Measurements from ENCODE around the gene COL8A1. TPM values are rescaled to one million over a fixed set of nuclear protein-coding genes. Genes with fewer than 3 reads are reported as not detected.

COL8A1 gene
- total RNA-seq, 2 experiments from 2014 or later, result 0.07 TPM; not detected in 1

- H3K36me3 Mint-ChIP-seq (ENCODE audit: low read depth), result no peaks in the 10 kb centered on the region
- H3K9me3 Mint-ChIP-seq, result no peaks in the 10 kb centered on the region
- H3K27ac Mint-ChIP-seq, result no peak overlapping the region
- CTCF ChIA-PET, result interaction anchor here (1.2 kb wide), 1 partner anchor 31 kb away, joined by 4 read pairs; no protein-coding TSS in a partner anchor
- H3K4me1 Mint-ChIP-seq, result no peaks in the 10 kb centered on the region
- DNase-seq, result no peak
- H3K27me3 Mint-ChIP-seq, result peaks cover 26% of the 10 kb centered on the region
- H3K4me3 Mint-ChIP-seq, result no peak overlapping the region
- POLR2A ChIA-PET, result no interaction called here
These were observed 6.4 kb downstream of the COL8A1 start for GRCh38 chr3:99644746-99645145.

GRCh38 chr3:99645277-99646106 is 7.1 kb downstream of the COL8A1 start:
- Mint-ChIP-seq H3K9me3 (no peaks in the 10 kb centered on the region), H3K4me1 (no peaks in the 10 kb centered on the region), H3K36me3 (ENCODE audit: low read depth) (no peaks in the 10 kb centered on the region), H3K27me3 (peaks cover 21% of the 10 kb centered on the region), H3K4me3 (no peak overlapping the region), H3K27ac (no peak overlapping the region)
- CTCF ChIA-PET, result interaction anchor here (1.2 kb wide), 1 partner anchor 30 kb away, joined by 4 read pairs; no protein-coding TSS in a partner anchor
- no peak for DNase-seq
- POLR2A ChIA-PET, result no interaction called here

- no peak for DNase-seq
- Mint-ChIP-seq H3K36me3 (ENCODE audit: low read depth) (no peaks in the 10 kb centered on the region), H3K4me3 (no peak overlapping the region), H3K4me1 (no peaks in the 10 kb centered on the region), H3K27ac (no peak overlapping the region), H3K9me3 (no peaks in the 10 kb centered on the region), H3K27me3 (peaks cover 16% of the 10 kb centered on the region)
- ChIA-PET CTCF (no interaction called here), POLR2A (no interaction called here)
These were observed 7.7 kb downstream of the COL8A1 start for GRCh38 chr3:99646107-99646435.

GRCh38 chr3:99647081-99647480 is 8.7 kb downstream of the COL8A1 start:
- Mint-ChIP-seq H3K4me3 (no peak overlapping the region), H3K4me1 (no peaks in the 10 kb centered on the region), H3K9me3 (no peaks in the 10 kb centered on the region), H3K27ac (no peak overlapping the region), H3K27me3 (peaks cover 13% of the 10 kb centered on the region), H3K36me3 (ENCODE audit: low read depth) (no peaks in the 10 kb centered on the region)
- ChIA-PET POLR2A (no interaction called here), CTCF (no interaction called here)
- no peak for DNase-seq

- Mint-ChIP-seq H3K27ac (no peak overlapping the region), H3K4me3 (no peak overlapping the region), H3K4me1 (no peaks in the 10 kb centered on the region), H3K9me3 (no peaks in the 10 kb centered on the region), H3K27me3 (peaks cover 11% of the 10 kb centered on the region), H3K36me3 (ENCODE audit: low read depth) (no peaks in the 10 kb centered on the region)
- ChIA-PET CTCF (interaction anchor here (0.5 kb wide), 1 partner anchor 8 kb away, joined by 3 read pairs; no protein-coding TSS in a partner anchor), POLR2A (no interaction called here)
- no peak for DNase-seq
These were observed 9.7 kb downstream of the COL8A1 start for GRCh38 chr3:99648101-99648500.

GRCh38 chr3:99648516-99648915 is 10.1 kb downstream of the COL8A1 start:
- H3K4me3 Mint-ChIP-seq, result no peak overlapping the region
- peaks cover 11% of the 10 kb centered on the region for H3K27me3 Mint-ChIP-seq
- H3K4me1 Mint-ChIP-seq, result no peaks in the 10 kb centered on the region
- ChIA-PET POLR2A (no interaction called here), CTCF (no interaction called here)
- H3K36me3 Mint-ChIP-seq (ENCODE audit: low read depth), result no peaks in the 10 kb centered on the region
- no peak overlapping the region for H3K27ac Mint-ChIP-seq
- H3K9me3 Mint-ChIP-seq, result no peaks in the 10 kb centered on the region
- no peak for DNase-seq

GRCh38 chr3:99651531-99651930 is 13.1 kb downstream of the COL8A1 start:
- Mint-ChIP-seq H3K27me3 (peaks cover 5% of the 10 kb centered on the region), H3K4me1 (no peaks in the 10 kb centered on the region), H3K4me3 (no peak overlapping the region), H3K9me3 (no peaks in the 10 kb centered on the region), H3K36me3 (ENCODE audit: low read depth) (no peaks in the 10 kb centered on the region), H3K27ac (no peak overlapping the region)
- DNase-seq, result no peak
- POLR2A ChIA-PET, result no interaction called here
- CTCF ChIA-PET, result no interaction called here

- Mint-ChIP-seq H3K27me3 (no peaks in the 10 kb centered on the region), H3K9me3 (no peaks in the 10 kb centered on the region), H3K27ac (no peak overlapping the region), H3K4me3 (no peak overlapping the region), H3K4me1 (no peaks in the 10 kb centered on the region), H3K36me3 (ENCODE audit: low read depth) (no peaks in the 10 kb centered on the region)
- DNase-seq, result no peak
- CTCF ChIA-PET, result interaction anchor here (0.6 kb wide), 2 partner anchors 9 to 1612 kb away, joined by 3 read pairs; no protein-coding TSS in a partner anchor
- POLR2A ChIA-PET, result no interaction called here
These were observed 18.2 kb downstream of the COL8A1 start for GRCh38 chr3:99656624-99657023.

- POLR2A ChIA-PET, result no interaction called here
- CTCF ChIA-PET, result no interaction called here
- H3K27ac Mint-ChIP-seq, result no peak overlapping the region
- no peaks in the 10 kb centered on the region for H3K4me1 Mint-ChIP-seq
- H3K9me3 Mint-ChIP-seq, result no peaks in the 10 kb centered on the region
- no peak overlapping the region for H3K4me3 Mint-ChIP-seq
- H3K27me3 Mint-ChIP-seq, result no peaks in the 10 kb centered on the region
- DNase-seq, result no peak
- H3K36me3 Mint-ChIP-seq (ENCODE audit: low read depth), result no peaks in the 10 kb centered on the region
These were observed 19.9 kb downstream of the COL8A1 start for GRCh38 chr3:99658274-99658673.

- no peaks in the 10 kb centered on the region for H3K9me3 Mint-ChIP-seq
- no peak overlapping the region for H3K4me3 Mint-ChIP-seq
- DNase-seq, result no peak
- H3K36me3 Mint-ChIP-seq (ENCODE audit: low read depth), result no peaks in the 10 kb centered on the region
- no peaks in the 10 kb centered on the region for H3K27me3 Mint-ChIP-seq
- H3K4me1 Mint-ChIP-seq, result no peaks in the 10 kb centered on the region
- ChIA-PET CTCF (no interaction called here), POLR2A (no interaction called here)
- H3K27ac Mint-ChIP-seq, result no peak overlapping the region
These were observed 20.6 kb downstream of the COL8A1 start for GRCh38 chr3:99659032-99659431.

- Mint-ChIP-seq H3K9me3 (no peaks in the 10 kb centered on the region), H3K4me1 (no peaks in the 10 kb centered on the region), H3K27me3 (no peaks in the 10 kb centered on the region), H3K27ac (no peak overlapping the region), H3K36me3 (ENCODE audit: low read depth) (no peaks in the 10 kb centered on the region), H3K4me3 (no peak overlapping the region)
- ChIA-PET POLR2A (no interaction called here), CTCF (interaction anchor here (1.1 kb wide), 1 partner anchor 10 kb away, joined by 3 read pairs; no protein-coding TSS in a partner anchor)
- no peak for DNase-seq
These were observed 21.6 kb downstream of the COL8A1 start for GRCh38 chr3:99659951-99660350.

GRCh38 chr3:99662838-99663570 is 24.6 kb downstream of the COL8A1 start:
- no peaks in the 10 kb centered on the region for H3K4me1 Mint-ChIP-seq
- ChIA-PET CTCF (no interaction called here), POLR2A (no interaction called here)
- DNase-seq, result no peak
- H3K4me3 Mint-ChIP-seq, result no peak overlapping the region
- no peaks in the 10 kb centered on the region for H3K36me3 Mint-ChIP-seq (ENCODE audit: low read depth)
- no peaks in the 10 kb centered on the region for H3K9me3 Mint-ChIP-seq
- peaks cover 4% of the 10 kb centered on the region for H3K27me3 Mint-ChIP-seq
- H3K27ac Mint-ChIP-seq, result no peak overlapping the region

- CTCF ChIA-PET, result no interaction called here
- DNase-seq, result no peak
- Mint-ChIP-seq H3K4me3 (no peak overlapping the region), H3K27me3 (peaks cover 4% of the 10 kb centered on the region), H3K9me3 (no peaks in the 10 kb centered on the region), H3K4me1 (no peaks in the 10 kb centered on the region), H3K27ac (no peak overlapping the region), H3K36me3 (ENCODE audit: low read depth) (no peaks in the 10 kb centered on the region)
- POLR2A ChIA-PET, result no interaction called here
These were observed 25.6 kb downstream of the COL8A1 start for GRCh38 chr3:99663977-99664376.
